ENCODE measurements around the gene WNT10A. TPM values are rescaled to one million over a fixed set of nuclear protein-coding genes. Genes with fewer than 3 reads are reported as not detected.
"Not testable (repeated sequence)": the region's sequence is repeated elsewhere in the genome, so short reads cannot be mapped to it uniquely, and the experiment has no call there.

WNT10A gene
- 0.10 and 0.28 TPM in 2 replicates for total RNA-seq (2014; rRNA removed; shearing (Covaris generic))

DNA sequence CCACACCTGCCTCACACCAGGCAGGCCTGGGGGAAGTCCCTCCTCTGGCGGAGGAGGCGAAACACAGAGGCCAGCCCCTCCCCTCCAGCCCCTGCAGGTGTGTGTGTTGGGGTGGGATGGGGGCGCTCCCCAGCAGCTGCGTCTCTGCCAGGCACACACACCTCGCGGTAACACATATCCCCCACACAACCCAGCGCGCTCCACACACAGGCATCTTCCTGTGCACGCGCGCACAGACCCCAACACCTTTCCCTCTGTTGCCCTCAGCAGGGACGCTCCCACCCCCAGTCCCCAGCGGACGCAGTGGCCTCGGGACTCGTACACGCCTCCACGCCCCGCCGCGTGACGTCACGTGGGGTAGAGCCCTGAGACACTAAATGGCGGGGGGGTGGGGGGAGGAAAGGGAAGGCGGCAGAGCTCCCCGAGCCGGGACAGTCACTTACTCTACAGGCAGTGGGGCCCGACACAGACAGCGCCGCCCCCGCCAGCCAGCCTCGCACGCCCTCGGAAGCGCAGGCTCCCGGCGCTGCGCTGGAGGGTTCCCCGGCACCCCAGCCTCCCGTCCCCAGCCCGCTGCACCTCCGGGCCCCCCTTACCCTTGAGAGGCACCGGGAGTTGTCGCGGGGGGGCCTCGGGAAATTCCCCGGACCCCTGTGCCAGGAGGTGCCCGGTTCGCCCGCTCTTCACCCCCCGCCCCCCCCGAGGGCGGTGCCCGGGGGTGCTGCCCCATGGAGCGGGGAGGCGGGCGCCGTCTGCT lies at the start of gene WNT10A:
Gene WNT10A, plus strand, starts transcription at position 751 of the 757 bp plus-strand sequence. CDS start 144 bp downstream, outside the sequence.
- DNase-seq = peak in 1 of 2 experiments; percentile 30

DNA sequence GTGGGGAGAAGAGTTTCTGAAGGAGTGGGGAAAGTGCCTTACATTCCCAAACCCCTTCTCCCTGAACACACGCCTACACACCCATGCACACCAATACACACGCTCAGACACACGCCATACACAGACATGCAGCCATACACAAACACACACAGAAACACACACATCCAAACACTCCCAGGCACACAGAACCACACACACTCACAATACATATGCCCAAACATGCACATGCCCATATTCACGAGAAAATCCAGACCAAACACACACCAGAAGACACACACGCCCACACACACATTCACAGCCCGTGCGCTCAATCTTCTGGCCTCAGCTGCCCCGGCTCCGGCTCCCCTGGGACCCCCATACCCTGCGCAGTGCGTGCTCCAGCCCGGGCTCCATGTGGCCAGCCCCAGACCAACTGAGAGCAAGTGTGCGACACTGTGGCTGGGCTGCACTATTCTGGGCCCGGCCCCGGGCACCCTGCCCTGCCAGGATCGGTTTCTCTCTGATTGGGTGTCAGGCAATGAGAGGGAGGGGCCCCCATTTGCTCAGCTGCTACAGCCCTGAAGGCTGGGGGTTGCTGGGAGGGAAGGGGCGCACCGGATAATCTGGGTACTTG lies 49.2 kb upstream of the WNT10A start, which contains the start of gene PRKAG3:
Gene PRKAG3, minus strand, starts transcription at position 426 of the 613 bp plus-strand sequence.
- H3K9me3 ChIP-seq (replicated peaks) = no peaks in the 10 kb centered on the region
- H3K27me3 ChIP-seq = no peaks in the 10 kb centered on the region
- H3K4me1 ChIP-seq = peaks cover 56% of the 10 kb centered on the region
- no peaks in the 10 kb centered on the region for H3K36me3 ChIP-seq
- H3K27ac ChIP-seq = no peak within 1 kb of the TSS
- DNase-seq = peak; percentile 53
- no peak within 1 kb of the TSS for H3K4me3 ChIP-seq

More for the DNA sequence above, at the start of gene WNT10A:
- Histone ChIP-seq H3K36me3 (no peaks in the 10 kb centered on the region), H3K27ac (no peak within 1 kb of the TSS; the same call in 1 of the 2 replicates), H3K4me1 (peaks cover 48% of the 10 kb centered on the region), H3K9me3 (replicated peaks) (no peaks in the 10 kb centered on the region), H3K4me3 (no peak within 1 kb of the TSS; the same call in 1 of the 2 replicates), H3K27me3 (0 out of 2 replicates have a peak, but pooled peaks cover 4% of the 10 kb centered on the region)

DNA sequence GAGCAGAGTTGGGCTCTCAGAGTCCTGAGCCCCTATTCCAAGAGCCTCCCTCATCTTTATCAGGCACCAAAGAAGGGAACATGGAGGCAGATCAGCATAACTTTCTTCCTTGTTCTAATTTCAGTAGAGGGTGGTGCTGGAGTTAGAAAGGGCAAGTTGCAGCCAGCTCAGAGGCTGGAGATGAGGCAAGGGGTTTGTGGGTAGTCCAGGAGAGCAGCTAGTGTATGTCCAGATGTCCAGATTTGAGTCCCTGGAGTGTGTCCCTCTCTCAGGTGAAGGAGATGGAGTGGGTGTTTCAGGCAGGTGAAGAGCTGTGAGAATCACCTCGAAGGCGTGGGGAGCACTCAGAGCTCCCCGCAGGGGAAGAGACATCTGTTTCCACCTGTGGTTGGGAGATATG lies 48.6 kb upstream of the WNT10A start:
- no peak overlapping the region for H3K27ac ChIP-seq
- H3K9me3 ChIP-seq (replicated peaks) = no peaks in the 10 kb centered on the region
- no peaks in the 10 kb centered on the region for H3K27me3 ChIP-seq
- no peaks in the 10 kb centered on the region for H3K36me3 ChIP-seq
- peaks cover 56% of the 10 kb centered on the region for H3K4me1 ChIP-seq
- no peak overlapping the region for H3K4me3 ChIP-seq
- DNase-seq = no peak

DNA sequence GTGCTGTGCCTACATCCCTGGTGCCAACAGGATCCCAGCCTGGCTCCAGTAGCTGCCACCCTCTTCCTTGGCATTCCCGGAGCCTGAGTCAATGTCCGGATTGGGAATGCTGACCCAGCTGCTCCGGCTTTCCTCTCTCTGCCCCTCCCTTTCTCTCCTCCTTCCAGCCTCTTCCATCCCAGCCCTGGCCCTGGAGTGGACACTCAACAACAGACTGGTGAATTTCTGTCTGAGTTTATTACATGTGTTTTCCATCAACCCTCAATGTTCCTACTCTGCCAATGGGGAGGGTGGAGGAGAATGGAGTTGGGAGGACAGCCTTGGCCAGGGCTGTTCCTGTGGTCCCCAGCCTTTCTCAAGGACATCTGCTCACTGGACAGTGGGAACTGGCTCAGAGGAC lies 48.1 kb upstream of the WNT10A start:
- Histone ChIP-seq H3K27me3 (no peaks in the 10 kb centered on the region), H3K4me1 (peaks cover 56% of the 10 kb centered on the region), H3K27ac (no peak overlapping the region), H3K9me3 (replicated peaks) (peaks cover 3% of the 10 kb centered on the region; the same call in 1 of the 2 replicates), H3K36me3 (no peaks in the 10 kb centered on the region), H3K4me3 (no peak overlapping the region)
- DNase-seq = no peak

DNA sequence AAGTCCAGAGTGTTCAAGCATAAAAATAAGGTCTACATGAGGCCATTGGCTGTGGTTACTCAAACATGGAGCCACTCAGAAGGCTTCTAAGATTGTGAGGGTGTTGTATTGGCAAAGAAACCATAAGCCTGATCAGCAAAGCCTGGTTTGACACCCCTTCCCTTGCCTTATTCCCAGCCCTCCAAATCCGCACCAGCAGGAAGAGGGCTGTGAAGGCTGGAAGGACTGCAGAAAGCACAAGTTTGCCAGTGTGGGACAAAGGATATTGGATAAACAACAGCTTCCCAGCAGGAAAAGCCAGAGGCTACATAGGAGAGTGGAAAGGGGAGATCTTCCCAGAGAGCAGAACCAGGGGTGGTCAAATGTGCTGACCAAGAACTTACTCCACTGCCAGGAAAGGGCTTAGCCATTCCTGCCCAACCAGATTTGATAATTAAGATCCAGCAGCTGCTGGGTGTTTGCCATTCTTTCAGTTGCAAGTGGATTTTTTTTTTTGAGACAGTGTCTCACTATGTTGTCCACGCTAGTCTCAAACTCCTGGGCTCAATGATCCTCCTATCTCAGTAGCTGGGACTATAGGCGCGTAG lies 47.5 kb upstream of the WNT10A start:
- no peaks in the 10 kb centered on the region for H3K36me3 ChIP-seq
- H3K9me3 ChIP-seq (replicated peaks) = peaks cover 4% of the 10 kb centered on the region; the same call in 1 of the 2 replicates
- H3K27ac ChIP-seq = no peak overlapping the region
- peak in 1 of 2 experiments; percentile 29 for DNase-seq
- peaks cover 55% of the 10 kb centered on the region for H3K4me1 ChIP-seq
- H3K27me3 ChIP-seq = no peaks in the 10 kb centered on the region
- no peak overlapping the region for H3K4me3 ChIP-seq

DNA sequence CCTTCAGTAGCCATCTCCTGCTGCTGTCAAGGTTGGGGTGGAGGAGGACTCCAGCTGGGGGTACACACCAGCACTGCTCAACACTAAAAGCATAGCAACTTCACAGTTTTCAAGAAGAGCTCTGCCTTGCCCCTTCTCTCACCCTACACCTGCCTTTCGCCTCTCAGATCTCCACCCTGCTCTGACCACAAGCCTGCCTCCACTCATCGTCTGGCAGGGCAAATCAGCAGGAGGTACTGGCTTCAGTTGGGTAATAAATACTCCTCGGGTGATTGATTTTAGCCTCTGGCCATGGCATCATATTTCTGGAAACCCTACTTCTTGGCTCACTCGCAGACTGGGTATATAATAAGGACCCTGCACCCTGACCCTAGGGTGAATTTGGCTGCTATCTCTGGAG lies 46.0 kb upstream of the WNT10A start:
- H3K27me3 ChIP-seq = no peaks in the 10 kb centered on the region
- no peak overlapping the region for H3K4me3 ChIP-seq
- H3K36me3 ChIP-seq = no peaks in the 10 kb centered on the region
- peaks cover 4% of the 10 kb centered on the region; the same call in 1 of the 2 replicates for H3K9me3 ChIP-seq (replicated peaks)
- H3K27ac ChIP-seq = no peak overlapping the region
- H3K4me1 ChIP-seq = peaks cover 45% of the 10 kb centered on the region
- DNase-seq = peak in 1 of 2 experiments; percentile 58

DNA sequence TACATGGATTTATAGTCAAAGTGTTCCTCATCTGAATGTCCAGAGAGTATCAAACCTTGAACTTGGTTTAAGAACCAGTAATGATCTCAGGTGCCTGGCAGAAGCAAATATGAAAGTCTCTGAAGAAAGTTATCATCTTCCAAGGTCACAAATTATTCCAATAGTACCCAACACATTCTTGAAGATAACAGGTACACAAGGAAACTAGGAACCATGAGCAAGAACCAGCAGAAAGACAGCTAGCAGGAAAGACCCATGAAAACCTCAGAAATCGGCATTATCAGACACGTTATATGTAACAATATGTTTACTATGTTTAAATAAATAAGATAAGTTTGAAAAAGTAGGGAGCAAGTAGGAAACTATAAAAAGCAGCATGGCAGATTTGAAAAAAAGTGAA lies 43.2 kb upstream of the WNT10A start:
- Histone ChIP-seq H3K27ac (no peak overlapping the region), H3K4me1 (peaks cover 17% of the 10 kb centered on the region), H3K36me3 (no peaks in the 10 kb centered on the region), H3K4me3 (no peak overlapping the region), H3K9me3 (replicated peaks) (peaks cover 4% of the 10 kb centered on the region; the same call in 1 of the 2 replicates), H3K27me3 (no peaks in the 10 kb centered on the region)
- no peak for DNase-seq

DNA sequence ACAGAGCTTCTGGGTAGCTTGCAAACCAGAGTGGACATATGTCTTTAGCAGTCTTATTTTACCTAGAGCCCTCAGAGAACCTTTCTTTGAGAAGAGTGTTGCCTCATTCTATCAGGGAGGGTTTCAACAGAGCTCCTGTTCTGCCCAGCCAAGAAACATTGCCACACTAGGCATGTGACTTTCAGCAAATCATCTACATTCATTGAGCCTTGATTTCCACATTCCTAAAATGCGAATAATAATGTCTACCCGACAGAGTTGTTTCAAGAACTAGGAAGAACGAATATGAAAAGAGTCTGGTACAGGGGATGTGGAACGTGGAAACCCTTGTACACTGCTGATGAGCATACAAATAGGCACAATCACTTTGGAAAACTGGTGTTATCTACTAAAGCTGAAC lies 41.2 kb upstream of the WNT10A start:
- Histone ChIP-seq H3K27ac (no peak overlapping the region), H3K27me3 (no peaks in the 10 kb centered on the region), H3K36me3 (no peaks in the 10 kb centered on the region), H3K4me1 (peaks cover 4% of the 10 kb centered on the region), H3K9me3 (replicated peaks) (peaks cover 4% of the 10 kb centered on the region; the same call in 1 of the 2 replicates), H3K4me3 (no peak overlapping the region)
- no peak for DNase-seq

DNA sequence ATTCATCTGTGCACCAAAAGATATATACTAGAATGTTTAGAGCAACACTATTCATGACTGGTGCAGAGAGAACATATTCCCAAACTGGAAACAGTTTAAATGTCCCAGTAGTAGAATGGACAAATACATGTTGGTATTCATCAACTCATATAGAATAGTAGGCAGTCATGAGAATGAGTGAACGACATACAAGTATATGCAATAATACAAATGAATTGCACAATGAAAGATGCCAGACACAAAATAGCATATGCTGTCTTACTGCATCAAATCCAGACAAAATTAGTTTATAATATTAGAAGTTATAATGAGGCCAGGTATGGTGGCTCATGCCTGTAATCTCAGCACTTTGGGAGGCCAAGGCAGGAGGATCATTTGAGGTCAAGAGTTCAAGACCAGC lies 40.8 kb upstream of the WNT10A start:
- Histone ChIP-seq H3K36me3 (no peaks in the 10 kb centered on the region), H3K27ac (no peak overlapping the region), H3K4me3 (no peak overlapping the region), H3K4me1 (no peaks in the 10 kb centered on the region), H3K27me3 (no peaks in the 10 kb centered on the region), H3K9me3 (replicated peaks) (peaks cover 4% of the 10 kb centered on the region; the same call in 1 of the 2 replicates)
- DNase-seq = no peak

DNA sequence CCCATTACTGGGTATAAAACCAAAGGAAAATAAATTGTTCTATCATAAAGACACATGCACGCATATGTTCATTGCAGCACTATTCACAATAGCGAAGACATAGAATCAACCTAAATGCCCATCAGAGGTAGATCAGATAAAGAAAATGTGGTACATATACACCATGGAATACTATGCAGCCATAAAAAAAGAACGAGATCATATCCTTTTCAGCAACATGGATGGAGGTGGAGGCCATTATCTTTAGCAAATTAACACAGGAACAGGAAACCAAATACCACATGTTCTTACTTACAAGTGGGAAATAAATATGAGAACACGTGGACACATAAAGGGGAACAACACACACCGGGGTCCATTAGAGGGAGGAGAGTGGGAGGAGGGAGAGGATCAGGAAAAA lies 36.3 kb upstream of the WNT10A start:
- H3K36me3 ChIP-seq; H3K4me3 ChIP-seq; H3K27me3 ChIP-seq; H3K4me1 ChIP-seq; DNase-seq; H3K9me3 ChIP-seq (replicated peaks); H3K27ac ChIP-seq: not testable (repeated sequence)

DNA sequence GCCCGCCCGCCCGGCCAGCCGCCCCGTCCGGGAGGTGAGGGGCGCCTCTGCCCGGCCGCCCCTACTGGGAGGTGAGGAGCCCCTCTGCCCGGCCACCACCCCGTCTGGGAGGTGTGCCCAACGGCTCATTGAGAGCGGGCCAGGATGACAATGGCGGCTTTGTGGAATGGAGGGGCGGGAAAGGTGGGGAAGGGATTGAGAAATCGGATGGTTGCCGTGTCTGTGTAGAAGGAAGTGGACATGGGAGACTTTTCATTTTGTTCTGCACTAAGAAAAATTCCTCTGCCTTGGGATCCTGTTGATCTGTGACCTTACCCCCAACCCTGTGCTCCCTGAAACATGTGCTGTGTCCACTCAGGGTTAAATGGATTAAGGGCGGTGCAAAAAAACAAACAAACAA lies 33.7 kb upstream of the WNT10A start:
- not testable (repeated sequence) for DNase-seq; H3K4me3 ChIP-seq; H3K36me3 ChIP-seq; H3K27ac ChIP-seq; H3K9me3 ChIP-seq (replicated peaks); H3K4me1 ChIP-seq; H3K27me3 ChIP-seq

DNA sequence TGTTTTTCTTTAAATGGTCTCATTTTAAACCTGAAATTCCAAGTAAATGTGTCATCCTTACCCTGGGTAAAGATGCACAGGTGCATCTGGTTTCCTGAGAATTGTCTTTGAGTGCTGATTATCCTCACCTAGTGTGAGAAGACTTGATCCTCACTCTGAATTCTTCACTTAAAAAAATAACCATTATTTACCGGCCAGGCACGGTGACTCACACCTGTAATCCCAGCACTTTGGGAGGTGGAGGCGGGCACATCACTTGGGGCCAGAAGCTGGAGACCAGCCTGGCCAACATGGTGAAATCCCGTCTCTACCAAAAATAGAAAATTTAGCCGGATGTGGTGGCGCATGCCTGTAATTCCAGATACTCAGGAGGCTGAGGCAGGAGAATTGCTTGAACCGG lies 30.9 kb upstream of the WNT10A start:
- no peak overlapping the region for H3K27ac ChIP-seq
- DNase-seq = no peak
- H3K27me3 ChIP-seq = no peaks in the 10 kb centered on the region
- H3K4me1 ChIP-seq = peaks cover 4% of the 10 kb centered on the region; the same call in 1 of the 2 replicates
- no peaks in the 10 kb centered on the region for H3K9me3 ChIP-seq (replicated peaks)
- no peak overlapping the region for H3K4me3 ChIP-seq
- no peaks in the 10 kb centered on the region for H3K36me3 ChIP-seq

DNA sequence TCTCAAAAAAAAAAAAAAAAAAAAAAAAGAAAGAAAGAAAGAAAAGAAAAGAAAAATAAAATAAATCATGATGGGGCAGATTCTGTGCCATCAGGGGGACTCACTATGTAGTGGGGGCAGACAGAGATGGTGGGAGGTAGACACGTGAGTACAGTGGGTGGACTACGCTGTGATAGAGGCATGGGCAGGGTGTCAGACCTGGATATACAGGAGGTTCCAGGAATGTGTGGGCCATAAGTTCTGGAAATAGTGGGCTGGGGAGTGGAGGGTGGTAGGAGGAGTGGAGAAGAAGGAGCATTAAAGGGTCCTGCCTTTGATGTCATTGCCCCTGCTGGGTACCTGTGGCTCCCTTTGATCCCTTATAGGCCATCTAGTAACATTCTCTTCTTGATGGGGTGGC lies 29.9 kb upstream of the WNT10A start:
- H3K4me3 ChIP-seq = no peak overlapping the region
- no peaks in the 10 kb centered on the region for H3K27me3 ChIP-seq
- no peaks in the 10 kb centered on the region for H3K9me3 ChIP-seq (replicated peaks)
- no peaks in the 10 kb centered on the region for H3K36me3 ChIP-seq
- DNase-seq = no peak
- no peak overlapping the region for H3K27ac ChIP-seq
- H3K4me1 ChIP-seq = peaks cover 11% of the 10 kb centered on the region

DNA sequence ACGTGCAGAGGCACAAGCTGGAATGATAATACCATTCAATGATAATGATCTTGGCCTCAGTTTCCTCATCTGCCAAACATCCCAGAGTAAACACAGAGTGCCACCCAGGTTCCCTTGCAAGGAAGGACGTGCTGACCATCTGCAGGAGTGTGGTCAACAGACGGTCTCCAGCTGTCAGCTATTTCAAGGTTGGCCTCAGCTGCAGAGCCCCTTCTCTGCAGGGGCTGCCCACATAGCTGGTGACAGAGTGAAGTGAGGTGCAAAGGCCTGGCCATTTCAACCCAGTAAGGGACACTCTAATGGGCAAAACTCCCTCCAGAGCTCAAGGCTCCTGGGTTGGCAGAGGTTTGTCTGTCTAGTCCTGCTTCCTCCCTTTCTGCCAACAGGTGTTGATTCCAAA lies 29.4 kb upstream of the WNT10A start:
- Histone ChIP-seq H3K4me3 (no peak overlapping the region), H3K4me1 (peaks cover 16% of the 10 kb centered on the region), H3K9me3 (replicated peaks) (no peaks in the 10 kb centered on the region), H3K27ac (no peak overlapping the region), H3K27me3 (no peaks in the 10 kb centered on the region), H3K36me3 (no peaks in the 10 kb centered on the region)
- DNase-seq = no peak

All from SJCRH30 (cell line).